Neutrophil (primary cell): ENCODE results near the gene TMEM252.

Source experiments
- H3K27ac ChIP-seq: fragments of 200-600 bp; sonication (generic); 2 replicates; pipeline ENCODE4 v1.5.1; 2016; ENCODE audit warnings: mild to moderate bottlenecking, moderate library complexity
- H3K27me3 ChIP-seq: fragments of 200-600 bp; sonication (generic); 2 replicates; pipeline ENCODE4 v1.6.0; 2016; ENCODE audit warnings: mild to moderate bottlenecking
- H3K36me3 ChIP-seq: fragments of 200-600 bp; sonication (generic); 2 replicates; pipeline ENCODE4 v1.5.1; 2017
- H3K4me1 ChIP-seq, 2 experiments: fragments of 200-600 bp in 1 of 2; sonication (generic) in 1 of 2; 1 replicate in 1 of 2; 2 replicates in 1 of 2; pipeline versions ENCODE4 v1.5.1 to v1.6.1; 2013 to 2016; ENCODE audit warnings: low read depth in 1 of 2, low read length in 1 of 2, mild to moderate bottlenecking in 1 of 2, moderate library complexity in 1 of 2; ENCODE audit not compliant: control insufficient read depth in 1 of 2, insufficient read depth in 1 of 2
- H3K4me3 ChIP-seq, 2 experiments: fragments of 200-600 bp in 1 of 2; sonication (generic) in 1 of 2; 1 replicate in 1 of 2; 2 replicates in 1 of 2; pipeline ENCODE4 v1.5.1; 2013 to 2016; ENCODE audit warnings: low read depth in 1 of 2, low read length in 1 of 2, mild to moderate bottlenecking in 1 of 2, moderate library complexity in 1 of 2
- H3K9me3 ChIP-seq: fragments of 200-600 bp; sonication (generic); 2 replicates; pipeline ENCODE4 v1.5.1; 2016
- TF ChIP-seq, protein P1 (sequence below): fragments of 200-600 bp; sonication (generic); IDR thresholded peaks from 2 replicates; pipeline ENCODE4 v1.5.1; 2016; ENCODE audit warnings: antibody characterized with exemption

TMEM252 gene

DNA sequence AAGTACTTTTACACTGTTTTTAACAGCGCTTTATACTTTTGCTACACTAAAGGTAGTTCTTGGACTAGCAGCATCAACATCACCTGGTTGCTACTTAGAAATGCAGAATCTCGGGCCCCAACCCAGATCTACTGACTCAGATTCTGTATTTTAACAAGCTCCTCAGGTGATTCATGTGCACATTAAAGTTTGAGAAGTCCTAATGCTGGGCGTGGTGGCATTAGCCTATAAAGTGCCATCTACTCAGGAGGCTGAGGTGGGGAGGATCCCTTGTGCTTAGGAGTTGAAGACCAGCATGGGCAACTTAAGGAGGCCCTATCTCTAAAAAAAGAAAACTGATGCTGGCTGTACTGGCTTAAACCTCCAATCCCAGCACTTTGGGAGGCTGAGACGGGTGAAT is 26.7 kb downstream of the TMEM252 start:
- Histone ChIP-seq H3K4me3 (no peak overlapping the region), H3K9me3 (no peaks in the 10 kb centered on the region), H3K36me3 (no peaks in the 10 kb centered on the region), H3K4me1 (peaks cover 0 to under 1% of the 10 kb centered on the region in 2 experiments), H3K27ac (no peak overlapping the region), H3K27me3 (no peaks in the 10 kb centered on the region)
- TF ChIP-seq, protein P1, sequence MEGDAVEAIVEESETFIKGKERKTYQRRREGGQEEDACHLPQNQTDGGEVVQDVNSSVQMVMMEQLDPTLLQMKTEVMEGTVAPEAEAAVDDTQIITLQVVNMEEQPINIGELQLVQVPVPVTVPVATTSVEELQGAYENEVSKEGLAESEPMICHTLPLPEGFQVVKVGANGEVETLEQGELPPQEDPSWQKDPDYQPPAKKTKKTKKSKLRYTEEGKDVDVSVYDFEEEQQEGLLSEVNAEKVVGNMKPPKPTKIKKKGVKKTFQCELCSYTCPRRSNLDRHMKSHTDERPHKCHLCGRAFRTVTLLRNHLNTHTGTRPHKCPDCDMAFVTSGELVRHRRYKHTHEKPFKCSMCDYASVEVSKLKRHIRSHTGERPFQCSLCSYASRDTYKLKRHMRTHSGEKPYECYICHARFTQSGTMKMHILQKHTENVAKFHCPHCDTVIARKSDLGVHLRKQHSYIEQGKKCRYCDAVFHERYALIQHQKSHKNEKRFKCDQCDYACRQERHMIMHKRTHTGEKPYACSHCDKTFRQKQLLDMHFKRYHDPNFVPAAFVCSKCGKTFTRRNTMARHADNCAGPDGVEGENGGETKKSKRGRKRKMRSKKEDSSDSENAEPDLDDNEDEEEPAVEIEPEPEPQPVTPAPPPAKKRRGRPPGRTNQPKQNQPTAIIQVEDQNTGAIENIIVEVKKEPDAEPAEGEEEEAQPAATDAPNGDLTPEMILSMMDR = no peak

DNA sequence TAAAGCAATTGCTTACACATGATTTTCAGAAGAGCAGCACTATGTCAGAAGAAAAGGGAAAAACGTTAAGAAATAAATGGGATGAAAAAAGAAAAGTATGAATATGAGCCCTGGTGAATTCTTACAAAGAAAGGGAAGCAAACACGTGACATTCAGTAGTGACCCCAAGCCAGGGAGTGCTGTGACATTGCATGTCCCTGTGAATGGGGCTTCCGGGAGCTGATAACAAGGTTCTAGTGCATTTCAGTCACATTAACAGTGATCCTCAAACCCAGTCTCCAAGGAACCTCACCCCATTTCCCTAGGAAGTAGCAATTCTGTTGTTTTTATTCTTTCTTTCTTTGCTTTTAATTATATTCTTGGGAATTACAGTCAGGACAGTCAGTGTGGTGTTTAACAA is 27.3 kb downstream of the TMEM252 start:
- Histone ChIP-seq H3K4me1 (no peaks in the 10 kb centered on the region), H3K9me3 (no peaks in the 10 kb centered on the region), H3K27me3 (no peaks in the 10 kb centered on the region), H3K4me3 (no peak overlapping the region), H3K27ac (no peak overlapping the region), H3K36me3 (no peaks in the 10 kb centered on the region)
- TF ChIP-seq, protein P1 = no peak

DNA sequence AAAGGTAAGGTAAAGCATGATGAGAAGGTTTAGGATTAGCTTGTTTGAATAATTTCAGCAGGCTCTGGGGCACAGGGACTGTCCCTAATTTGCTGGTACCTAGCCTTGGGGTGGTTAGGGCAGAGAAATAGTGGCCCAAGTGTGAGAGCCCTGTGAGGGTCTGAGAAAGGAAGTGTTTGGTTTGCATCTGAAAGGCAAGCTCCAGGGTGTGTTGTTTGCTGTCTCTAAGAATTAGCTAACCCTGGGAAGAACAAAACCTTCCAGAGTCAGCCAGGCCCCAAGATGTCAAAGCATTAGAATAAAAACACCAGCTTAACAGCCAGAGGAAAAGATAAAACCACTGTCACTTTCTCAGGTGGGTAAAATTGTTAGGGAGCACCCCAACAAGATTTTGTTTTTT is 31.0 kb downstream of the TMEM252 start:
- H3K4me3 ChIP-seq = no peak overlapping the region
- H3K36me3 ChIP-seq = no peaks in the 10 kb centered on the region
- H3K9me3 ChIP-seq = no peaks in the 10 kb centered on the region
- H3K27ac ChIP-seq = no peak overlapping the region
- H3K4me1 ChIP-seq = peaks cover 17 to 27% of the 10 kb centered on the region in 2 experiments
- no peaks in the 10 kb centered on the region for H3K27me3 ChIP-seq
- TF ChIP-seq, protein P1 = no peak

DNA sequence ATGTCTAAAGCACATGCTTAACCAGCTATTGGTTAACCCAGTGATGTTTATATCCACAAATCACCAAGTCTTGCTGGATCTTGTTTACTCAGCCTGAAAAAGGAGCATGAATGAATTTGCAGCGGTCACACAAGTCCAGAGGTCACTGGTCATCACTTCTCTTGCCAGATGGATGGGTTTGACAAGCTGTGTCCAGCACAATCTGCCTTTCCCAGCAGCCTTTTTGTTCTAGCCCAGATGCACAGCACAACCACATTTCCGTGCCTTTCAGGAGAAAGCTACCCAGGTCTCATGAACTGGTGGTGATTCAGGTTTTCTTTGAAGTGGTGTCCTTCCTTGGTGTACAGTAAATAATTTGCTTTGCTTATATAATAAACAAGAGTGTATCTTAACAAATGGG is 32.1 kb downstream of the TMEM252 start:
- TF ChIP-seq, protein P1 = no peak
- no peaks in the 10 kb centered on the region for H3K27me3 ChIP-seq
- H3K4me3 ChIP-seq = no peak overlapping the region
- H3K27ac ChIP-seq = no peak overlapping the region
- no peaks in the 10 kb centered on the region for H3K9me3 ChIP-seq
- H3K4me1 ChIP-seq = peaks cover 17 to 27% of the 10 kb centered on the region in 2 experiments
- H3K36me3 ChIP-seq = no peaks in the 10 kb centered on the region

DNA sequence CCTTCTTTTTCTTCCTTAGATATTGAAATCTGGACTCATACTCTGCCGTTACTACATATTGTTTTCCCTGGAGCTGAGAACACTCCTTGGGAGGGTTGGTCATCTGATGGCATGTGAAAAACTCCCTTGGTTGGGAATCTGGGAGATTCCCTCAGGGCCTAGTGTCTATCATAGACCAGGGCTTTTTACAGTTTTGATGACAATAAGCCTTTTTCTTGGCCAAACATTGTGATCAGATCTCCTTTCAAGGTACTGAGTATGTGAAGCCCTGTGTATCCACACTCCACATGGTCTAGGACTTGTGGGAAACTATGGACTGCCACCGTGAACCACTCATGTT is 32.9 kb downstream of the TMEM252 start:
- Histone ChIP-seq H3K27me3 (no peaks in the 10 kb centered on the region), H3K36me3 (no peaks in the 10 kb centered on the region), H3K27ac (peak overlapping the region; percentile 90), H3K4me3 (no peak overlapping the region), H3K4me1 (peaks cover 17 to 27% of the 10 kb centered on the region in 2 experiments), H3K9me3 (no peaks in the 10 kb centered on the region)
- TF ChIP-seq, protein P1 = no peak
